ENCODE measurements around the gene LPGAT1. TPM values are rescaled to one million over a fixed set of nuclear protein-coding genes. Genes with fewer than 3 reads are reported as not detected.

The LPGAT1 gene
- total RNA-seq, 4 donors from 2014 or later, result 13.7 to 86.3 (median 26.7) TPM

DNA sequence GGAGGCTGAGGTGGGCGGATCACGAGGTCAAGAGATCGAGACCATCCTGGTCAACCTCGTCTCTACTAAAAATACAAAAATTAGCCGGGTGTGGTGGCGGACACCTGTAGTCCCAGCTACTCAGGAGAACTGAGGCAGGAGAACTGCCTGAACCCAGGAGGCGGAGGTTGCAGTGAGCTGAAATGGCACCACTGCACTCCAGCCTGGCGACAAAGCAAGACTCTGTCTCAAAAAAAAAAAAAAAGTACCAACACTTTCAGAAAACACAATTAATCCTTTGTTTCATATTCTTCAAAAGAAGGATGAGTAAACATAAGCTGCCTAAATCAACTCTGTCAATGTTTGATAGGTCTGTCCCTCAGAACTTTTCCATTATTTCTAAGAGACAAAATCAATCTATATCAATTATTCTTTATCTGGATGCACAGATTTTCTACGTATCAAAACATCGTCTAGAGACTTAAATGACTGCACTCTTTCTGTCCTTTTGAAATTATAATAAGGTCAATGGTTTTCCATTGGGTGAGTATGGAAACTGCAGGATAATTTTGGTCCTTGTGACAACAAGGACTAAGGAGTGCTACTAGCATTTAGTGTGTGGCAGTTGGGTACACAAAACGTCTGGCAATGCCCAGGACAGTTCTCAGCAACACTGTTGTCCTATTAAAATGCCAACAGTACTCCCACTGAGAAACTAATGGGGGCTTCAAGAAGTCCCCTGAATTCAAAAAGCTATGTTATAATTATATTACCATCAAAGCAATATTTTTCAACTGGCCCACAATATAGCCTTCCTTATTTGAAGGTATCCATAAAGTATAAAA, 40.7 kb downstream of the LPGAT1 start:
- no peak for DNase-seq (ENCODE audit: low spot score in 2 of 2)
- TF ChIP-seq, protein P1, sequence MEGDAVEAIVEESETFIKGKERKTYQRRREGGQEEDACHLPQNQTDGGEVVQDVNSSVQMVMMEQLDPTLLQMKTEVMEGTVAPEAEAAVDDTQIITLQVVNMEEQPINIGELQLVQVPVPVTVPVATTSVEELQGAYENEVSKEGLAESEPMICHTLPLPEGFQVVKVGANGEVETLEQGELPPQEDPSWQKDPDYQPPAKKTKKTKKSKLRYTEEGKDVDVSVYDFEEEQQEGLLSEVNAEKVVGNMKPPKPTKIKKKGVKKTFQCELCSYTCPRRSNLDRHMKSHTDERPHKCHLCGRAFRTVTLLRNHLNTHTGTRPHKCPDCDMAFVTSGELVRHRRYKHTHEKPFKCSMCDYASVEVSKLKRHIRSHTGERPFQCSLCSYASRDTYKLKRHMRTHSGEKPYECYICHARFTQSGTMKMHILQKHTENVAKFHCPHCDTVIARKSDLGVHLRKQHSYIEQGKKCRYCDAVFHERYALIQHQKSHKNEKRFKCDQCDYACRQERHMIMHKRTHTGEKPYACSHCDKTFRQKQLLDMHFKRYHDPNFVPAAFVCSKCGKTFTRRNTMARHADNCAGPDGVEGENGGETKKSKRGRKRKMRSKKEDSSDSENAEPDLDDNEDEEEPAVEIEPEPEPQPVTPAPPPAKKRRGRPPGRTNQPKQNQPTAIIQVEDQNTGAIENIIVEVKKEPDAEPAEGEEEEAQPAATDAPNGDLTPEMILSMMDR (IDR thresholded peaks at IDR 0.05), result no peak
- TF ChIP-seq POLR2A (IDR thresholded peaks at IDR 0.05), result no peak
- WGBS, 2 donors, result 89% methylated on average over 11 of the region's 11 CpGs
- no peak overlapping the region for H3K4me3 ChIP-seq (ENCODE audit: low read depth, poor library complexity, severe bottlenecking)
- intact Hi-C loops (cut with DNase I; ENCODE audit: low total_unique reads), result no loop called here

DNA sequence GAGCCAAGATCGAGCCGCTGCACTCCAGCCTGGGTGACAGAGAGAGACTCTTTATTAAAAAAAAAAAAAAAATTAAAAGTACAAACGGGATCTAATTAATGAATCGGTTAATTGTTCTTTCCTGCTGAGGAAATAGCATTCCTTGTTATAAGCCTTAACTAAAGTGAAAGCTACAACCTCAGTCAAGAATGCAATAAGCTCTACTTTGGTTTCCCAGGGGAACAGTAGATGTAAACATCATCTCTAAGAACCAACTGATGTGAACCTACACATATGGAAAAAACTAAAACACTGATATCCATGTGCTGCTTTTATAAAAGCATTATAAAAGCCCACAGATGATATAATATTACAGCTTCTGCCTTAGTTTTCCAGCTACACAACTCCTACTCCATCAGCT, 41.9 kb downstream of the LPGAT1 start:
- no peak for DNase-seq (ENCODE audit: low spot score in 2 of 2)
- intact Hi-C loops (cut with DNase I; ENCODE audit: low total_unique reads), result no loop called here

DNA sequence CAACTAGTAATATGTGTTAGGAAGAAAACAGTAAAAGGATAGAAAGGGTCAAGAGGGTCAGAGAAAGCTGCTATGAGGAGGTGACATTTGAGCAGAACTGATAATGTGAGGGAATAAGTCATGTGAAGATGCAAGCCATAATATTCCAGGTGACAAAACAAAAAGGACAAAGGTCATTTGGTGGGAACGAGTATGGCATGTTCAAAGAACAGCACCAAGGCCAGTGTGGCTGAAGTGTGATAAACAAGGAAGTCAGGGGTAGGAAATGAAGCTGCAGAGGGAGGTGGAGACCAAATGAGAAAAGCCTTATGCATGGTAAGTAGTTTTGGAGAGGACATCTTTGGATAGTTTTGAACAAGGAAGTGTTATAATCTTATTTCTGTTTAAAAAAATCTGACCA, 46.7 kb downstream of the LPGAT1 start:
- 67 to 72% methylated on average over 1 of the region's 1 CpG for whole genome bisulfite sequencing, 2 donors
- no peak for TF ChIP-seq POLR2A (IDR thresholded peaks at IDR 0.05)
- TF ChIP-seq, protein P1 (IDR thresholded peaks at IDR 0.05), result no peak
- DNase-seq (ENCODE audit: low spot score in 2 of 2), result no peak
- H3K4me3 ChIP-seq (ENCODE audit: low read depth, poor library complexity, severe bottlenecking), result no peak overlapping the region
- intact Hi-C loops (cut with DNase I; ENCODE audit: low total_unique reads), result no loop called here

More for the DNA sequence above, 41.9 kb downstream of the LPGAT1 start:
- H3K4me3 ChIP-seq (ENCODE audit: low read depth, poor library complexity, severe bottlenecking), result no peak overlapping the region
- 72 to 83% methylated on average over 4 of the region's 4 CpGs for WGBS, 2 donors
- TF ChIP-seq POLR2A (IDR thresholded peaks at IDR 0.05), result no peak
- TF ChIP-seq, protein P1 (IDR thresholded peaks at IDR 0.05), result no peak

DNA sequence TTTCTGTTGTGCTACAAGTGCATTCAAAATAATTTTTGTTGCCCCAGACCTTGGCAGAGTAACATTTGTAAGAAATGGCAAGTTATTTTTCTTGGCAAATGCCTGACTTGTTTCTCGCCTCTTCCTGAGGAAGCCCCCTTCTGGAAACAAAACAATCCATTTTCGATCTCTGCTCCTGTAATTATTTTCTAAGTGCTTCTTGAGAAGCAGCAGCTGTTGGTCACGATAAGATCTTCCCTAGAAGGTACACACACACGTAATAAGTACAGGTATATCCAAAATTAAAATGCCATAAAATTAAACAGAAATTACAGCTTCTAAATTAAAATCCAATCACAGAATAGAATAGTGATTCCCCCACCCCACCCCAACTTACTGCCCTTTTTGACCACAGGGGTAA, 47.3 kb downstream of the LPGAT1 start:
- no peak for TF ChIP-seq POLR2A (IDR thresholded peaks at IDR 0.05)
- TF ChIP-seq, protein P1 (IDR thresholded peaks at IDR 0.05), result no peak
- DNase-seq (ENCODE audit: low spot score in 2 of 2), result no peak
- H3K4me3 ChIP-seq (ENCODE audit: low read depth, poor library complexity, severe bottlenecking), result no peak overlapping the region
- intact Hi-C loops (cut with DNase I; ENCODE audit: low total_unique reads), result no loop called here
- WGBS, 2 donors, result 74 to 77% methylated on average over 4 of the region's 4 CpGs

DNA sequence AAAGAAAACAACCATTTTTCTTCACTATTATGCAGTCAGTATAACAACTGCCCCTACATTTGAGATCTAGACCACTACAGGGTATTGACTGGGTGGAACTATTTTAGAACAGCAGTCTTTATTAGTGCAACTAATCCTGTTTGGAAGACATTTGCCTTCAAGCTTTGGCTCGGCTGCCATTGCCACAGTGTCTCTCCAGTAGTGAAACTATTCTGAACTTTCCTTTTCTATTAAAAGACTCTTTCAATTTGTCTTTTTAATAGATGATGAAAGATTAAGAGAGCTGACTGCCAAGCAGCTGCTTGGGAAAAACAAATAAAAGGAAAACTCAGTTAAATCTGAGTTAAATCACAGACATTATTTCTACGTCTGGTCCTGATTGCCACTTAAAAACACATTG, 49.3 kb downstream of the LPGAT1 start:
- whole genome bisulfite sequencing, 2 donors, result 29 to 38% methylated on average over 2 of the region's 2 CpGs
- H3K4me3 ChIP-seq (ENCODE audit: low read depth, poor library complexity, severe bottlenecking), result no peak overlapping the region
- no peak for TF ChIP-seq POLR2A (IDR thresholded peaks at IDR 0.05)
- TF ChIP-seq, protein P1 (IDR thresholded peaks at IDR 0.05), result no peak
- intact Hi-C loops (cut with DNase I; ENCODE audit: low total_unique reads), result no loop called here
- DNase-seq (ENCODE audit: low spot score in 2 of 2), result no peak

Measured in lower leg skin (tissue), 4 donors.